ENCODE measurements around the gene NTN5.

GRCh38 chr19:48716562-48717291 is 43.9 kb upstream of the NTN5 start:
- no peak for TF ChIP-seq CTCF (IDR thresholded peaks at IDR 0.05)
- no peak for TF ChIP-seq POLR2A (IDR thresholded peaks at IDR 0.05)
